ENCODE measurements around the gene RASL10A.
"Not testable (repeated sequence)": the region's sequence is repeated elsewhere in the genome, so short reads cannot be mapped to it uniquely, and the experiment has no call there.

Gene RASL10A

DNA sequence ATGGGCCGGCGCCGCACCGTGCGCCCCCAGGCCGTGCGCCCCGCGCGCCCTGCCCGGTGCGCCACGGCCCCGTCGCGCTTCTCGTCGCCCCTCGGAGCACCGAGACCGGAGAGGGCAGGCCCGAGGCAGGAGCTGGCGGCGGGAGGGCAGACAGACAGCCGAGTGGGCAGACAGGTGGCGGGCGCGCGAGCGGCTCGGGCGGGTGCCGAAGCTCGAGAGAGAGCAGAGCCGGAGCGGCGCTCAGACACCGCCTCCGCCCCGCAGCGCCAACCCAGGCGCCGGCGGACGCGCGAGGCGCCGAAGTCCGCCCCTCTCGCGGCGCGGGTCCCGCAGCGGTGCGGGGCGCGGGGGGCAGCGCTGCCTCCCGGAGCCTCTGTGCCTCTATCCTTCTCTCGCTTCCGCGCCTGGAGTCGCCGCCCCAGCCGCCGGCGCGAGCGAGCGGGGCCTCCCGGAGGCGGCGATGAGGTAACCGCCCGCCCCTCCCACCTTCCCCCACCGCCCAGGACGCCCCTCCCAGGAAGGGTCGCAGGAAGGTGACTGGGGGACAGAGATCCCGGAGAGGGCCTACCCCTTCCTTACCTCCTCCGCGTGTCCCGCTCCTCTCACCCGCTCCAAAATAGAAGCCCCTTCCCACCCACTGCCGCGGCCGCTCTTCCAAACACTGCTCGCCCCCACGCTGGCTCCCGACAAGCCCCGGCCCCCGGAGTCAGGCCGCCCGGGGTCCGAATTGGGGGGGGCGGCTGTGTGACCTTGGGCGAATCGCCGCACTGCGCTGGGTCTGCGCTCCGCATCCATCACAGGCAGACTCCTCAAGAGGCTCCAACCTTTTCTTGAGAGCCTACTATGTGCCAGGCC, at the start of gene RASL10A:
RASL10A (minus strand) TSS at position 412 of the 855 bp plus-strand sequence. CDS start 451 bp downstream, outside the sequence.
- no peak for DNase-seq

DNA sequence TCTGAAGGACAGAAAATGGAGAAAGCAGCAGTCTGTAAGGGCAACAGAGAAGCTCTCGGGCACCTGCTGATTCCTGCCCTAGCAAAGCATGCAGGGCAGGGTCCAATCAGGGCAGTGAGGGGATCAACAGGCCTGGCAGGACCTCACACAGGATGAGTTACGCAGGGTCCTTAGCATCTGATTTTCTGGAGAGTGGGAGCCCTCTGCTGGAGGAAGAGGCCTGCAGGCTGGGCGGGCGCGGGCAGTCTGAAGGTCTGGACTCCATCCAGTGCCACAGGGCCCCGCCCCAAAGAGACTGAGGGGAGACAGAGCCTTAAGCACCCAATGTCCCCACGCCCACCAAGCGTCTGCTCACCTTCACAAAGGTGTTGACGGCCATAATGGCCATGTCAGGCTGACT, 44.0 kb upstream of the RASL10A start:
- peak; percentile 60 for DNase-seq

DNA sequence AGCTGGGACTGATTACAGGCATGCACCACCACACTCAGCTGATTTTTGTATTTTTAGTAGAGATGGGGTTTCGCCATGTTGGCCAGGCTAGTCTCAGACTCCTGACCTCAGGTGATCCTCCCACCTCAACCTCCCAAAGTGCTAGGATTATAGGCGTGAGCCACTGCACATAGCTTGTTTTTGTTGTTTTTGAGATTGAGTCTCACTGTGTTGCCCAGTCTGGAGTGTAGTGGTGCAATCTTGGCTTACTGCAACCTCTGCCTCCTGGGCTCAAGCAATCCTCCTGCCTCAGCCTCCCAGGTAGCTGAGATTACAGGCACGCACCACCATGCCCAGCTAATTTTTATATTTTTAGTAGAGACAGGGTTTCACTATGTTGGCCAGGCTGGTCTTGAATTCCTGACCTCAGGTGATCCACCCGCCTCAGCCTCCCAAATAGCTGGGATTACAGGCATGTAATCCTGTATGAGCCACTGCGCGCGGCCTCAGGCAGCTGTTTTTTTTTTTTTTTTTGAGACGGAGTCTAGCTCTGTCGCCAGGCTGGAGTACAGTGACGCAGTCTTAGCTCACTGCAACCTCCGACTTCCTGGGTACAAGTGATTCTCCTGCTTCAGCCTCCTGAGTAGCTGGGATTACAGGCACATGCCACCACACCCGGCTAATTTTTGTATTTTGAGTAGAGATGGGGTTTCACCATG, 41.8 kb upstream of the RASL10A start:
- not testable (repeated sequence) for DNase-seq

GRCh38 chr22:29353860-29354259, 38.4 kb upstream of the RASL10A start:
- DNase-seq, result no peak

GRCh38 chr22:29353286-29353685, 37.8 kb upstream of the RASL10A start:
- no peak for DNase-seq

GRCh38 chr22:29352778-29353177, 37.3 kb upstream of the RASL10A start:
- DNase-seq, result no peak

DNA sequence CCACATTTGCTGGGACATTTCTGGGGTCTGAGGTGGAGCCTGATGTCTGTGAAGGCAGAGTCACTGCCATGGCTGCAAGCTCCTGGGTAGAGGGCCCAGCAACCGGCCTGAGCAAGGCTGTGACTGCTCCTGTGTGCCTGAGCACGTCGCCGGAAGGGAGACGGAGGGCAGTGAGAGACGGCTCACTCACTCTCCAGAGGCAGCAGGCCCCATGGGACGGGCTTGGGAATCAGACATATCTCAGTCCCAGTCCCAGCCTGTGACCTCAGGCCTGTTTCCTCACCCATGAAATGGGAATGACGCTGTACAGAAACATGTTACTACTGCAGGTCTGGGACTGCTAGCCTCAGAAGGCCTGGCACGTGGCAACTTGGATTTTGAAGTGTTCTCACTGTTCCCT, 36.4 kb upstream of the RASL10A start:
- DNase-seq, result no peak

GRCh38 chr22:29351042-29351441, 35.5 kb upstream of the RASL10A start:
- DNase-seq, result no peak

GRCh38 chr22:29348956-29349355, 33.5 kb upstream of the RASL10A start:
- no peak for DNase-seq

- no peak for DNase-seq
Observed at GRCh38 chr22:29348041-29348440, 32.5 kb upstream of the RASL10A start.

DNA sequence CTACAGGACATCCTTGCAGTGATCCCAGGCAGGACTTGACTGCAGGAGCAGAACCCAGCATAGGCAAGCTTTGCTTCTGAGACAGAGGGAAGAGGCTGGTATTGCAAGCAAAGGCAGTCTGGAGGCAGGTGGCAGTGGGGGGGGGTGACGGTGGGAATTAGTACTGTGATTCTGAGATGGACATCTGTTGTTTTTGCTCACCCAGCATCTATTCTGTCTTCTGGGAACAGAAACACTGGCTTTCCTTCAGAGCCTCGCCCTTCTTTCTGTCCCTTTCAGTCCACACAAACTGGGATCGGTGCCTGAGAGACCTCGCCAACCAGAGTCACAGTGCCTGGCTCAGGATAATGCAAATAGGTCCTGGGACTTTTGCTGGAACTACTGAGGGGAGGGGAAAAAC, 31.2 kb upstream of the RASL10A start:
- no peak for DNase-seq

- no peak for DNase-seq
Observed at GRCh38 chr22:29345932-29346331, 30.4 kb upstream of the RASL10A start.

DNA sequence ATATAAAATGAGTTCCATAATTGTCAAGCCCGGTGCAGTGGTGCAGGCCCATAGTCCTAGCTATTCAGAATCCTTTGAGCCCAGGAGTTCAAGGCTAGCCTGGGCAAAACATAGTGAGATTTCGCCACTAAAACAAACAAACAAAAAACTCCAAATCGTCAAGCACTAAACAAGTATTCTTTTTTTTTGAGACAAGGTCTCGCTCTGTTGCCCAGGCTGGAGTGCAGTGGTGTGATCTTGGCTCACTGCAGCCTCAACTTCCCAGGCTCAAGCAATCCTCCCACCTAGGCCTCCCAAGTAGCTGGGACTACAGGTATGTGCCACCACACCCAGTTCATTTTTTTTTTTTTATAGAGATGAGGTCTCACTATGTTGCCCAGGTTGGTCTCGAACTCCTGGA, 29.4 kb upstream of the RASL10A start:
- DNase-seq, result not testable (repeated sequence)

DNA sequence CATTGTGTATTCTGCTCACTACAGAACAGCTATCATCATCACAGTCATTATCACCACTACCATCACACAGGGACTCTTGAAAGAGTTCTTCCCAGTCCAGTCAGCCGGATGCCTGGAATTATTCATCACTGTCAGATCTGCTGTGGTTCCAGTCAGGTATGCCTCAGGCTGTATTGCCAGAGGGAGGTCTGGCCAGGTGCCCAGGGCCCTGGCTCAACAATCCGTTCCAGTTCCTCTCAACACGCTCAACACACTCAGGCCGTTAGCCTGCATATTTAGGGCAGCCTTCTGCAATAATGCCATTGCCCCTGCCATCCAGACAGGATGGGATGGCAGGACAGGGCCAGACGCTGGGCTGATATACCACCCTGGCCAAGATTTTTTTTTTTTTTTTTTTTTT, 28.6 kb upstream of the RASL10A start:
- DNase-seq, result peak; percentile 98

DNA sequence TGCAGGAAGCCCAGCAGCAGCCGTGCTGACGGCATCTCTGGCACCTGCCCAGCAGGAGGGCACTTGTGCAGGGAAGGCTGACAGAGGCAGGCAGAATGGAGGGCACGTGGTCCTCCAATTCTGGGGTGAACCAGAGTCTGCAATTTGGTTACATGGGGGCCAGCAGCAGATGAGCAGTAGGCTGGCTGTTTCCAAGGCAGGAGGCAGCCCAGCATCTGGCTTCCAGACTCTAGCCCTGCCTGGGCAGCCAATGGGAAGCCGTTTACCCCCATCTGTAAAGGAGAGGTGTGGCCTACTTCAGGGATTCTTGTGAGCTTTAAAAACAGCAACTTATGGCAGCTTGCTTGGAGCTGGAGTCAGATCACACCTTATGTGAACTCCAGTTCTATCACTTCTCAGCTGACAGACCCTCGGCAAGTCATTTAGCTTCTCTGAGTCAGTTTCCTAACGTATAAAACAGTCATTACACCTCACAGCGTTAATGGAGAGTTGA, 27.9 kb upstream of the RASL10A start:
- peak; percentile 69 for DNase-seq

DNA sequence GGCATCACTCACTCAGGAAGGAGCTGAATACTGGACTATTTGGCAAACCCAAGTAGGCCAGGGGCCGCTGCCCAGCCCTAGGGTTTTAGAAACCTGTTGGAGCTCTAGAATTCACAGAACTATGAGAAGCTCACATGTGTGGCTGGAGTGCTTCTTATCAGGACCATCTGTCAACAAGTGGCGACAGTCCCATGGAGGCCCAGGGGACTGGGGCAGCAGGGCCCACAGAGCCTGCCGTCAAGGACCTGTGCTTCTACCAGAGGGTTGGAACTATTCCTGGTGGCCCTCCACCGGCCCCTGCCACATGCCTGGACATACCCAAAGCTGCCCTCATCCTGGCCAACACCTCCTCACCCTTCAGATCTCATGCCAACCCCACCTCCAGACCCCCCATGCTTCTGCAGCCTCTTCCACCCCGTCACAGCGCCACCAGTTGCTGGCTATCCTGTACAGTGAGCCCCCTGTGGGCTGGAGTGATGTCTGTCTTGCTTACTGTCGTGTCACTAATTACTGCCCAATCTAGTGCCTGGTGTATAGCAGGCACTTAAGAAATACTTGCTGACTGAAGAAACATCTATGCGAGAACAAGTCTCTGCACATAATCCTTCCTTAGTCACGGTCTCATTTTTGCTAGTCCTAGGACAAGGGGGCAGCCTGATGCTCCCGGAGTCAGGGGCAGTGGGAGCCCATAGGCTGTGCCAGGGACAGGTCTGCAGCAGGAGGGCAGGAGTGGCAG, 27.2 kb upstream of the RASL10A start:
- DNase-seq, result no peak

- no peak for DNase-seq
Observed at GRCh38 chr22:29342177-29342576, 26.7 kb upstream of the RASL10A start.

- DNase-seq, result no peak
Observed at GRCh38 chr22:29341849-29342127, 26.3 kb upstream of the RASL10A start.

DNA sequence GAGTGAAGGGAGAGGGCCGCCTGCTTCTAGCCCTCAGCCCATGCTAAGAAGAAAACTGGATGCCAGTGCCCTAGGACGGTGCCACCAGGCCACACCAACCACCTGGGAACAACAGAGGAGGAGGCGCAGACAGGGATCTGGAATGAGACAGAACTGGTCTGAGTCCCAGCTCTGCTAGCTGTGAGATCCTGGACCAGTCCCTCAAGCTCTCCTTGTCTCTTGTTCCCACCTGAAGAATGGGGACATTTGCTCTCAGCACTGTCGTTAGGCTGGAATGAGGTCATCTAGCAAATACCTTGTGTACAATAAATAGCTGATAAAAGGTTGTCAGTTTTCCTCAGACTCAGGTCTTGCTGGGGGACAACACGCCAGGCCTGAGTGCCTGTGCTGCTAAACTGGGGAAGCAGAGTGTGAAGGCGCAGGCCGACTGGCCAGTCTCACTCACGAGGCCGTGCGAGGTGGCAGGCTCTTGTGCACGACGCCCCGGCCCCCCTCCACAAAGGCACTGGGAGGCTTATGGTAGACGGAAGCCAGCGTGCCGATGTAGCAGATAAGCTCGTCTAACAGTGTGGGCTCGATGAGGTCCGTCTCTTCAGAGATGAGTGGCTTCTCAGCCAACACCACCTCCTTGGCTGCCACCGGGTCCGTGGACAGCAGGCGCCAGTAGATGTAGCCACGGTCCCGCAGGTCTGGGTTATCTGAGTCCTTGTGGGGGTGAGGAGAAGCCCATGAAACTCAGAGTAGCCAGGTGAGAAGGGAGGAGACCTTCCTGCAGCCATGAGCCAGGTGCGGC, 25.8 kb upstream of the RASL10A start:
- no peak for DNase-seq

GRCh38 chr22:29340566-29340965, 25.1 kb upstream of the RASL10A start:
- DNase-seq, result no peak

- DNase-seq, result no peak
Observed at GRCh38 chr22:29339381-29340235, 24.1 kb upstream of the RASL10A start.

GRCh38 chr22:29338398-29338797, 22.9 kb upstream of the RASL10A start:
- no peak for DNase-seq
